Fibroblast of villous mesenchyme (primary cell): ENCODE data around the gene OR2T27. TPM values are rescaled to one million over a fixed set of nuclear protein-coding genes. Genes with fewer than 3 reads are reported as not detected.

Experiments
- DNase-seq: peaks from one replicate; pipeline ENCODE4 v3.0.0-alpha.2; 2010; ENCODE audit warnings: low read depth
- H3K4me3 ChIP-seq: 2 replicates; pipeline ENCODE4 v1.5.1; 2011; ENCODE audit warnings: low read depth, mild to moderate bottlenecking, low read length
- total RNA-seq: library from RNA; depleted of rRNA; stranded (reverse); fragments of >200 nt; gene quantifications from 2 replicates; pipeline ENCODE4 v1.2.3, GENCODE V29; 2012
- TF ChIP-seq, protein P1 (sequence below): IDR thresholded peaks from 2 replicates; pipeline ENCODE4 v1.5.1; 2012; ENCODE audit warnings: low read depth, mild to moderate bottlenecking, low read length; ENCODE audit not compliant: insufficient read depth

The OR2T27 gene
- total RNA-seq, 1 donor = not detected

GRCh38 chr1:248630551-248630950, 24.8 kb downstream of the OR2T27 start:
- no peak overlapping the region for H3K4me3 ChIP-seq
- TF ChIP-seq, protein P1, sequence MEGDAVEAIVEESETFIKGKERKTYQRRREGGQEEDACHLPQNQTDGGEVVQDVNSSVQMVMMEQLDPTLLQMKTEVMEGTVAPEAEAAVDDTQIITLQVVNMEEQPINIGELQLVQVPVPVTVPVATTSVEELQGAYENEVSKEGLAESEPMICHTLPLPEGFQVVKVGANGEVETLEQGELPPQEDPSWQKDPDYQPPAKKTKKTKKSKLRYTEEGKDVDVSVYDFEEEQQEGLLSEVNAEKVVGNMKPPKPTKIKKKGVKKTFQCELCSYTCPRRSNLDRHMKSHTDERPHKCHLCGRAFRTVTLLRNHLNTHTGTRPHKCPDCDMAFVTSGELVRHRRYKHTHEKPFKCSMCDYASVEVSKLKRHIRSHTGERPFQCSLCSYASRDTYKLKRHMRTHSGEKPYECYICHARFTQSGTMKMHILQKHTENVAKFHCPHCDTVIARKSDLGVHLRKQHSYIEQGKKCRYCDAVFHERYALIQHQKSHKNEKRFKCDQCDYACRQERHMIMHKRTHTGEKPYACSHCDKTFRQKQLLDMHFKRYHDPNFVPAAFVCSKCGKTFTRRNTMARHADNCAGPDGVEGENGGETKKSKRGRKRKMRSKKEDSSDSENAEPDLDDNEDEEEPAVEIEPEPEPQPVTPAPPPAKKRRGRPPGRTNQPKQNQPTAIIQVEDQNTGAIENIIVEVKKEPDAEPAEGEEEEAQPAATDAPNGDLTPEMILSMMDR = no peak
- no peak for DNase-seq

DNA sequence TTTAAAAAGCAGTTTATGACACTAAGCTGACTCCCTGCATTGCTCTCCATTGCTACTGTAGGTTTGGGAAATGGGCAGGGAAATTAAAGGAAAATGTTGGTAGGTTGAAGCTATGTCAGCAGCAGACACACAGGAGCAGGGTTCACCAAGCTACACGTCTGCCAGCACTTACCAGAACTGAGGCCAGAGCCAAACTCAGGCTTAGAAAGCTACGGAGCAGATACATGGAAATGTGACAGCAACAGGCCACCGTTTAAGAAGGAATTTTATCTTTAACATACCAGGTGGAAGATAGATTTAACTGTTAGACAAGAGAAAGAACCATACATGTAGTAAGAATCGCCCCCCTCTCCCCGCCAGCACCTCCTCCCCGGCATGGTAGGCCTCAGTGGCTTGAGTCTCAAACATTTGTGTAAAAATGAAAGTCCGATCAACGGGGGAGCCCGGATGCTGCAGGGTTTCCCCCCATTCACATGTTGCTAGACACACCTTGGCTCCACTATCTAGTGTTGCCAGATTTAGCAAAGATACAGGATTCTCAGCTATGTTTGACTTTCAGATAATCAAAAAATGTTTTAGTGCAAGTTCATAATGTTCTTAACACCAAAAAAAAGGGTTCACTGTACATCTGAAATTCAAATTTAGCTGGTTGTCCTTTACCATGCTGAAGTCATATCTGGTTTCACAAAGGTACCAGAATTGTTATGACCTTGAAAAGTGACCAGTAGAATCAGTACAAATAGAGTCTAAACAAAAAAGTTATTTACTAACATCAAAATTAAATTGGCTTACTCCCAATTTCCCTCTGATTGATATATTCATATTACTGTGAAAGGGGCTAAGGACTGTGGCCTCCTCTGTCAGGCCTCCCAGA, 27.1 kb downstream of the OR2T27 start:
- DNase-seq = no peak
- TF ChIP-seq, protein P1 = no peak
- H3K4me3 ChIP-seq = no peak overlapping the region

GRCh38 chr1:248625971-248626370, 29.4 kb downstream of the OR2T27 start:
- no peak overlapping the region for H3K4me3 ChIP-seq
- DNase-seq = no peak
- TF ChIP-seq, protein P1 = no peak

- no peak for DNase-seq
- TF ChIP-seq, protein P1 = no peak
- H3K4me3 ChIP-seq = no peak overlapping the region
Measured at GRCh38 chr1:248625166-248625565, 30.2 kb downstream of the OR2T27 start.

DNA sequence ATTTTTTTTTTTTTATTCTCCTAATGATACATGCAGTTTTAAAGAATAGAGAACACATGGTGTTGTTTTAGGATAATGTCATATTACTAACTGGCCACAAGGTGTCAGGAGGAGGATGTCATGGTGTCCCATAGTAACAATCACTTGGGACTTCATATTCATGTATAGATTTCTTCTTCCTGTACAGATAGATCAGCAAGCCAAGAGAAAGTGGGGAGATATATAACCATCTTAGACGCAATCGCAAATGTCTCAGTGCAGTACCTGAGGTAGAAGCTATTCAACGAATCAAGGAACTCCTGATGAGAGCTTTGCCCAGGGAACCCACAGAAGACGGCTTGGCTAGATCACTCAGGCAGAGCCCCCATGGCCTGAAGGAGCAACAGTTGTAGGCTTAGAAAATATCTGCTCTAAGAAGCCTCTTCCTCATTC, 32.7 kb downstream of the OR2T27 start:
- H3K4me3 ChIP-seq = no peak overlapping the region
- TF ChIP-seq, protein P1 = no peak
- DNase-seq = no peak

GRCh38 chr1:248621770-248622169, 33.6 kb downstream of the OR2T27 start:
- no peak for DNase-seq
- TF ChIP-seq, protein P1 = no peak
- H3K4me3 ChIP-seq = no peak overlapping the region
